Measurements from ENCODE around the gene RBMS3. TPM values are rescaled to one million over a fixed set of nuclear protein-coding genes. Genes with fewer than 3 reads are reported as not detected.

The RBMS3 gene
- total RNA-seq, 2 experiments from 2014 or later: 1.0 TPM; not detected in 1

DNA sequence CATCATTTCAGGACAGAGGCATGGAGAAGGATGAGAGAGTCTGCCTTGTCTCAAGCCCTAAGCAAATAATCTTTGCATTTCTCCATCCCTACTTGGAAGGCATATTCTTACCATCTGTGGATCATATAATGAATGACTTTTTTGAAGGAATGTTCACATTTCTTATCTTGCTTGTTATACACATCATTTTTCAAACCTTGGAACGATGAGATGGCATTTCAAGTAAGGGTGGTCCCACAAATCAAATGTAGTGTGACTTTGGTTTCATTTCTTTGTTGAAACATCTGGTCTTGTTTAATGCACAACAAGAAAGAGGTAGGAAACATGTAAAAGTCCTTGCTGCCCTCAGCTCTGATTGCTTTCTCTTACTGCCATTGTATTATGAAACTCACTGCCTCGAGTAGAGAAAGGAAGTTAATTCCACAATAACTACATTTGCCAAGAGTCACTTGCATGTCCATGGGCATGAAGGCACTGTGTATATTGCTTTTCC, 32.1 kb downstream of the RBMS3 start:
- no peaks in the 10 kb centered on the region; the same call in 1 of the 2 replicates for H3K9me2 ChIP-seq (ENCODE audit: insufficient read depth, low read length)
- TF ChIP-seq, protein P1, sequence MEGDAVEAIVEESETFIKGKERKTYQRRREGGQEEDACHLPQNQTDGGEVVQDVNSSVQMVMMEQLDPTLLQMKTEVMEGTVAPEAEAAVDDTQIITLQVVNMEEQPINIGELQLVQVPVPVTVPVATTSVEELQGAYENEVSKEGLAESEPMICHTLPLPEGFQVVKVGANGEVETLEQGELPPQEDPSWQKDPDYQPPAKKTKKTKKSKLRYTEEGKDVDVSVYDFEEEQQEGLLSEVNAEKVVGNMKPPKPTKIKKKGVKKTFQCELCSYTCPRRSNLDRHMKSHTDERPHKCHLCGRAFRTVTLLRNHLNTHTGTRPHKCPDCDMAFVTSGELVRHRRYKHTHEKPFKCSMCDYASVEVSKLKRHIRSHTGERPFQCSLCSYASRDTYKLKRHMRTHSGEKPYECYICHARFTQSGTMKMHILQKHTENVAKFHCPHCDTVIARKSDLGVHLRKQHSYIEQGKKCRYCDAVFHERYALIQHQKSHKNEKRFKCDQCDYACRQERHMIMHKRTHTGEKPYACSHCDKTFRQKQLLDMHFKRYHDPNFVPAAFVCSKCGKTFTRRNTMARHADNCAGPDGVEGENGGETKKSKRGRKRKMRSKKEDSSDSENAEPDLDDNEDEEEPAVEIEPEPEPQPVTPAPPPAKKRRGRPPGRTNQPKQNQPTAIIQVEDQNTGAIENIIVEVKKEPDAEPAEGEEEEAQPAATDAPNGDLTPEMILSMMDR (conservative IDR thresholded peaks at IDR 0.05; ENCODE audit: low read length): no peak
- no peak for TF ChIP-seq EZH2phosphoT487 (IDR thresholded peaks at IDR 0.05; ENCODE audit: borderline replicate concordance, low read depth, low read length)
- H4K20me1 ChIP-seq (ENCODE audit: insufficient read depth, low read length): no peaks in the 10 kb centered on the region
- no TSS peak for BruUV-seq (replicated peaks)
- H3K79me2 ChIP-seq (ENCODE audit: insufficient read depth, low read depth, low read length): no peaks in the 10 kb centered on the region
- H3K9me3 ChIP-seq (ENCODE audit: low read length): no peaks in the 10 kb centered on the region
- H3K4me3 ChIP-seq (ENCODE audit: low read depth, low read length, poor library complexity, severe bottlenecking): no peak overlapping the region
- intact Hi-C loops (cut with micrococcal nuclease; ENCODE audit: unreplicated experiment): no loop called here
- no peak overlapping the region for H3K27ac ChIP-seq (ENCODE audit: low read depth, low read length, poor library complexity, severe bottlenecking)
- no peak for DNase-seq (ENCODE audit: low spot score)
- H2AFZ ChIP-seq (ENCODE audit: low read length): peak overlapping the region; percentile 13; the same call in 1 of the 2 replicates
- ChIA-PET CTCF (ENCODE audit: unreplicated experiment) (no interaction called here), POLR2A (no interaction called here)
- no peaks in the 10 kb centered on the region for H3K36me3 ChIP-seq (ENCODE audit: insufficient read depth, low read length)
- no peaks in the 10 kb centered on the region for H3K4me1 ChIP-seq (ENCODE audit: insufficient read depth, low read length, poor library complexity, severe bottlenecking)
- H3K4me2 ChIP-seq (ENCODE audit: low read length): peak overlapping the region; percentile 14; the same call in 1 of the 2 replicates

DNA sequence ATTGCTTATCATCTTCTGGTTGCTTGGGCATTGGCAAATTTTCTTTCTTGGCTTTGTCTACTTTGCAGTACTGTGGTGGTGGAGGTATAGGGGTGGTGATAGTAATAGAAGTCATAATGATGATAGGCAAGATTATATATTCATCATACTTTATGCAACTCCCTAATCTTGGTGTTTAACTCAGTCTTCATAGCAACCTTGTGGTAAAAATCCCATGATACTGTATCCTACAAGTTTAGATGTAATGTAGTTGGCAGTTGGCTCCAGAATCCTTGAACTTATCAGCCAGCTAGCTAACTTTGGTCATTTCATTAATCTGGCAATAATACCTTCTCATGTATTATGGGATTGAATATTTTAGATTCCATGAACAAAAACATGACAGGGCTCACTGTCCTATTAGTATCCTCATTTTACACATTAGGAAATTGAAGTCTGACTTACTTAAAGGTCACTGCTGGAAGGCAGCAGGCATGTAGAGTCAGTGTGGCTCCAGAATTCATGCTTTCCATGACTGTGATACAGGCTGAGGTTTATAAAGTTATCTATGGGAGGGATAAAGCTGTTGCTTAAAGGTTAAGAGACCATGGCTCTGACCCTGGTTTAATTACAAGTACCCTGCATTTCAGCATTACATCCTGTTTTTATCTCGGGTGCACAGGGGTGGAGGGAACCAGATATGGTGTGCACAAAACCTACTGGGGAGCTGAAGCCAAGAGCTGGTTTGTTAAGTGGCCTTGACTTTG, 33.3 kb downstream of the RBMS3 start:
- H3K4me2 ChIP-seq (ENCODE audit: low read length): no peak overlapping the region; the same call in 1 of the 2 replicates
- H4K20me1 ChIP-seq (ENCODE audit: insufficient read depth, low read length): no peaks in the 10 kb centered on the region
- peak overlapping the region; percentile 34; the same call in 1 of the 2 replicates for H2AFZ ChIP-seq (ENCODE audit: low read length)
- H3K9me2 ChIP-seq (ENCODE audit: insufficient read depth, low read length): no peaks in the 10 kb centered on the region
- no peak overlapping the region for H3K27ac ChIP-seq (ENCODE audit: low read depth, low read length, poor library complexity, severe bottlenecking)
- no TSS peak for BruUV-seq (replicated peaks)
- H3K4me3 ChIP-seq (ENCODE audit: low read depth, low read length, poor library complexity, severe bottlenecking): no peak overlapping the region
- TF ChIP-seq, protein P1 (conservative IDR thresholded peaks at IDR 0.05; ENCODE audit: low read length): no peak
- no peak for TF ChIP-seq EZH2phosphoT487 (IDR thresholded peaks at IDR 0.05; ENCODE audit: borderline replicate concordance, low read depth, low read length)
- DNase-seq (ENCODE audit: low spot score): no peak
- ChIA-PET POLR2A (no interaction called here), CTCF (ENCODE audit: unreplicated experiment) (no interaction called here)
- H3K9me3 ChIP-seq (ENCODE audit: low read length): no peaks in the 10 kb centered on the region
- intact Hi-C loops (cut with micrococcal nuclease; ENCODE audit: unreplicated experiment): no loop called here
- H3K4me1 ChIP-seq (ENCODE audit: insufficient read depth, low read length, poor library complexity, severe bottlenecking): no peaks in the 10 kb centered on the region
- no peaks in the 10 kb centered on the region for H3K36me3 ChIP-seq (ENCODE audit: insufficient read depth, low read length)
- H3K79me2 ChIP-seq (ENCODE audit: insufficient read depth, low read depth, low read length): no peaks in the 10 kb centered on the region

DNA sequence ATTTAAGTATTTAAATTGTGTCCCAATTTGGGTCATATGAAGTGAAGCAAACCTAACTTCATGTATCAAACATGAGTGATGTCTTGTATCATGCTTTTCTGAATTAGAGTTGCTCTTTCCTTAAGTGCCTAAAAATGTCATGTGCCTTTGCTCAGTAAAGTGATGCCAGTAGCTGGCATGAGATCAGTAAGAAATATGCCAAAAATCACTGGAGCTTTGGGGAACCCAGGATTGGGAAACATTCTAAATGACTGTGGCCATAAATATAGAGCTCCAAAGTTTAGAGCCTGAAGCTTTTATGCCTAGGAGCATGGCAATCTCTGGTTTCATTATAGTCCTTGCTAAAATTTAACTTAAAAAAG, 33.8 kb downstream of the RBMS3 start:
- ChIA-PET CTCF (ENCODE audit: unreplicated experiment) (no interaction called here), POLR2A (interaction anchor here (0.6 kb wide), 1 partner anchor 148 kb away, joined by 3 read pairs; no protein-coding TSS in a partner anchor)
- no peak for TF ChIP-seq EZH2phosphoT487 (IDR thresholded peaks at IDR 0.05; ENCODE audit: borderline replicate concordance, low read depth, low read length)
- TF ChIP-seq, protein P1 (conservative IDR thresholded peaks at IDR 0.05; ENCODE audit: low read length): no peak

More for the DNA sequence above, 33.8 kb downstream of the RBMS3 start:
- BruUV-seq (replicated peaks): no TSS peak
- Histone ChIP-seq H3K4me2 (ENCODE audit: low read length) (no peak overlapping the region; the same call in 1 of the 2 replicates), H3K9me2 (ENCODE audit: insufficient read depth, low read length) (no peaks in the 10 kb centered on the region), H3K36me3 (ENCODE audit: insufficient read depth, low read length) (no peaks in the 10 kb centered on the region), H3K27ac (ENCODE audit: low read depth, low read length, poor library complexity, severe bottlenecking) (no peak overlapping the region), H3K9me3 (ENCODE audit: low read length) (no peaks in the 10 kb centered on the region), H4K20me1 (ENCODE audit: insufficient read depth, low read length) (no peaks in the 10 kb centered on the region), H3K4me1 (ENCODE audit: insufficient read depth, low read length, poor library complexity, severe bottlenecking) (peaks cover under 1% of the 10 kb centered on the region), H3K79me2 (ENCODE audit: insufficient read depth, low read depth, low read length) (no peaks in the 10 kb centered on the region), H3K4me3 (ENCODE audit: low read depth, low read length, poor library complexity, severe bottlenecking) (no peak overlapping the region), H2AFZ (ENCODE audit: low read length) (peak overlapping the region; percentile 34; the same call in 1 of the 2 replicates)
- intact Hi-C loops (cut with micrococcal nuclease; ENCODE audit: unreplicated experiment): no loop called here
- no peak for DNase-seq (ENCODE audit: low spot score)

Measured in OCI-LY7 (cell line).